ENCODE results near the gene USP9Y. TPM values are rescaled to one million over a fixed set of nuclear protein-coding genes. Genes with fewer than 3 reads are reported as not detected.
"Not testable (repeated sequence)": the region's sequence is repeated elsewhere in the genome, so short reads cannot be mapped to it uniquely, and the experiment has no call there.

The USP9Y gene, protein sequence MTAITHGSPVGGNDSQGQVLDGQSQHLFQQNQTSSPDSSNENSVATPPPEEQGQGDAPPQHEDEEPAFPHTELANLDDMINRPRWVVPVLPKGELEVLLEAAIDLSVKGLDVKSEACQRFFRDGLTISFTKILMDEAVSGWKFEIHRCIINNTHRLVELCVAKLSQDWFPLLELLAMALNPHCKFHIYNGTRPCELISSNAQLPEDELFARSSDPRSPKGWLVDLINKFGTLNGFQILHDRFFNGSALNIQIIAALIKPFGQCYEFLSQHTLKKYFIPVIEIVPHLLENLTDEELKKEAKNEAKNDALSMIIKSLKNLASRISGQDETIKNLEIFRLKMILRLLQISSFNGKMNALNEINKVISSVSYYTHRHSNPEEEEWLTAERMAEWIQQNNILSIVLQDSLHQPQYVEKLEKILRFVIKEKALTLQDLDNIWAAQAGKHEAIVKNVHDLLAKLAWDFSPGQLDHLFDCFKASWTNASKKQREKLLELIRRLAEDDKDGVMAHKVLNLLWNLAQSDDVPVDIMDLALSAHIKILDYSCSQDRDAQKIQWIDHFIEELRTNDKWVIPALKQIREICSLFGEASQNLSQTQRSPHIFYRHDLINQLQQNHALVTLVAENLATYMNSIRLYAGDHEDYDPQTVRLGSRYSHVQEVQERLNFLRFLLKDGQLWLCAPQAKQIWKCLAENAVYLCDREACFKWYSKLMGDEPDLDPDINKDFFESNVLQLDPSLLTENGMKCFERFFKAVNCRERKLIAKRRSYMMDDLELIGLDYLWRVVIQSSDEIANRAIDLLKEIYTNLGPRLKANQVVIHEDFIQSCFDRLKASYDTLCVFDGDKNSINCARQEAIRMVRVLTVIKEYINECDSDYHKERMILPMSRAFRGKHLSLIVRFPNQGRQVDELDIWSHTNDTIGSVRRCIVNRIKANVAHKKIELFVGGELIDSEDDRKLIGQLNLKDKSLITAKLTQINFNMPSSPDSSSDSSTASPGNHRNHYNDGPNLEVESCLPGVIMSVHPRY (N-terminal part only)
- total RNA-seq = 10 to 100 TPM; 56.3 to 58.9 TPM
- polyA plus RNA-seq = not detected

DNA sequence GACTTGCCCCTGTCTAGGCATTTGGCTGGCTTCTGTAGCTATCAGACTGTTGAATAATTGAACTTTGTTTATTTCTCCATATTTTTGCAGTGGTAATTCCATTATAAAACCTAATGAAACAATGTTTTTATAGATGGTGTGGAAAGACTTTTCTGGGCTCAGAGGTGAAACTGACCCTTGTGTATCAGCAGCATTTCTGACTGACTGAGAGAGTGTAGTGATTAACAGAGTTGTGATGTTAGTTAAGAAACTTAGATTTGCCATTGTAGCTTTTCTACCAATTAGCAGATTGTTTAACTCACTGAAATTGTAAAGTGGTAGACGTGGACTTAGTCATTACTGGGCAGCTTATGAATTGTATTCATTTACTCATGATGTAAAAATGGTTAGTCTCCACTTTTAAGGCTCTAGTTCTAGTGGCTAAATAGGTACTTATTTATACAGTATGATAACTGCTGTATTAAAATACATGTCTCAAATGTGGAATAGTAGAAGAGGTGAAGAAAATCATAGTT is at the start of gene USP9Y:
USP9Y (plus strand) TSS at position 51 of the 515 bp plus-strand sequence. CDS start 8,217 bp downstream, outside the sequence.
- ChIA-PET CTCF (ENCODE audit: partially characterized antibody) (no interaction called here), POLR2A (ENCODE audit: partially characterized antibody) (no interaction called here)
- Mint-ChIP-seq H3K4me1 (peaks cover 0 to 18% (median 3%) of the 10 kb centered on the region in 4 donors), H3K36me3 (peaks cover 0 to 48% of the 10 kb centered on the region in 2 donors), H3K9me3 (peaks cover 0 to 3% (median 0%) of the 10 kb centered on the region in 8 donors), H3K27me3 (no peaks in the 10 kb centered on the region), H3K4me3 (no peak within 1 kb of the TSS), H3K27ac (peak within 1 kb of the TSS in 1 of 7 donors; percentile 65)
- Histone ChIP-seq H3K27ac (ENCODE audit: low read depth, low read length) (no peak within 1 kb of the TSS), H3K4me3 (ENCODE audit: low read length in 2 of 2) (no peak within 1 kb of the TSS), H3K4me1 (ENCODE audit: insufficient read depth, low read length) (no peaks in the 10 kb centered on the region), H3K36me3 (ENCODE audit: insufficient read depth, low read length) (no peaks in the 10 kb centered on the region), H3K27me3 (ENCODE audit: insufficient read depth, low read length) (no peaks in the 10 kb centered on the region), H3K9me3 (ENCODE audit: control insufficient read depth in 1 of 2, low read length in 2 of 2) (no peaks in the 10 kb centered on the region)
- intact Hi-C loops (cut with micrococcal nuclease) = no loop called here
- no peak for DNase-seq

DNA sequence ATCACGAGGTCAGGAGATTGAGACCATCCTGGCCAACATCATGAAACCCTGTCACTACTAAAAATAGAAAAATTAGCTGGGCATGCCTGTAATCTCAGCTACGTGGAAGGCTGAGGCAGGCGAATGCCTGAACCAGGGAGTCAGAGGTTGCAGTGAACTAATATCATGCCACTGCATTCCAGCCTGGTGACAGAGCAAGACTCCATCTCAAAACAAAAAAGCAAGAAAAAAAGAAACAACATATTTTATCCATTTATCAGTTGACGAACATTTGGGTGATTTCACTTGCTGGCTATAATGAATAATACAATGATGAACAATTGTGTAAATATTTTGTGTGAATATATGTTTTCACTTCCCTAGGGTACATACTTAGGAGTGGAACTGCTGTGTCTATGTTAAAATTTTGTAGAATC is 49.4 kb upstream of the USP9Y start:
- DNase-seq = no peak
- Histone ChIP-seq H3K27ac (ENCODE audit: low read depth, low read length) (no peak overlapping the region), H3K4me1 (ENCODE audit: insufficient read depth, low read length) (no peaks in the 10 kb centered on the region), H3K36me3 (ENCODE audit: insufficient read depth, low read length) (no peaks in the 10 kb centered on the region), H3K27me3 (ENCODE audit: insufficient read depth, low read length) (no peaks in the 10 kb centered on the region), H3K9me3 (ENCODE audit: control insufficient read depth in 1 of 2, low read length in 2 of 2) (no peaks in the 10 kb centered on the region), H3K4me3 (ENCODE audit: low read length in 2 of 2) (no peak overlapping the region)
- no peaks in the 10 kb centered on the region for H3K4me1 Mint-ChIP-seq
- no peak overlapping the region for H3K27ac Mint-ChIP-seq
- CTCF ChIA-PET (ENCODE audit: partially characterized antibody) = no interaction called here
- intact Hi-C loops (cut with micrococcal nuclease) = no loop called here
- no peaks in the 10 kb centered on the region for H3K27me3 Mint-ChIP-seq
- no peaks in the 10 kb centered on the region for H3K36me3 Mint-ChIP-seq
- H3K4me3 Mint-ChIP-seq = no peak overlapping the region
- POLR2A ChIA-PET (ENCODE audit: partially characterized antibody) = no interaction called here
- peaks cover 0 to 2% (median 0%) of the 10 kb centered on the region in 8 donors for H3K9me3 Mint-ChIP-seq

DNA sequence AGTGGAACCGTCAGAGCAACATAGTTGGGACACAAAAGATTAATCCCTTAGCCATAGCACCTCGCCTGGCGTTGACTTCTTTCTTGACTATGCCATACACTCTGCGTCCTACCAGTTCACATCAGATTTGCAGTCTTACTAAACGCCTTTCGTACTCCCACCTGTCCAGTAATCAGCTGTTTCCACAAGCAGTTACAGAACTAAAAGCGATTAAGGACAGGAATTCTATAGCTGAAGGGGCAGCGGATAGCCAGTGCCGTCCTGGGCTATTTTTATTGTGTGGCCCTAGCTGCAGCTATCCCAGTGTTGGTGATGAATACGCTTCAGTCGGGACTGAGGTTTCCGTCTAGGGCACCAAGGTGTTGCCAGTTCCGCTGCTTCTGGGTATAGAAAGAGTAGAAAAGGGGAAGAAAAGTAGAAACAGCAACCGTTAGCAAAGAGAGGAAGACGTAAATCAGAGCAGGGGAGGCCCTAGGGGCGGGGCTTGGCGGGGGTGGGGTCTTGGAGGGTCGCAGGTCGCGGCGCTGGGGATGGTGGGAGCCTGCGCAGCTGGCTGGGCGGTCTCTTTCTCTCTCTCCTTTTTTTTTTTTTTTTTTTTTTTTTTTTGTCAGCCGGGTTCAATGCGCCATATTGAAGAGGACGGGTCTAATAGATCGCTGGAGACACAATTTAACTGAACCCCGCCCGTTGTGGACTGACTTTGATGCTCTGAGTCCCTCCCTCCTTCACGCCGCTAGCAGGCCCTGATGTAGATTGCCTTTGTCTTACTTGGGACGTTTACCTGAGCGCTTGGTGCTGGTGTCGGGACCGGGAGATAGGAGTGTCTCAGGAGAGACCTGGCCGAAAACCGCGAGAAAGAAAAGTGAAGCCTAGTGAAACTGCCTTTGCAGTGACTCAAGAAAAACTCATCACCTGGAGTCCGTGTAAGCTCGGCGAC is 39.0 kb upstream of the USP9Y start:
- Histone ChIP-seq H3K36me3 (ENCODE audit: insufficient read depth, low read length) (no peaks in the 10 kb centered on the region), H3K27me3 (ENCODE audit: insufficient read depth, low read length) (no peaks in the 10 kb centered on the region), H3K27ac (ENCODE audit: low read depth, low read length) (peak overlapping the region; percentile 86), H3K9me3 (ENCODE audit: control insufficient read depth in 1 of 2, low read length in 2 of 2) (no peaks in the 10 kb centered on the region), H3K4me1 (ENCODE audit: insufficient read depth, low read length) (peaks cover 46% of the 10 kb centered on the region), H3K4me3 (ENCODE audit: low read length in 2 of 2) (peak overlapping the region; percentile 76 to 84)
- peak overlapping the region in 2 of 7 donors; percentile 96 to 99 for H3K27ac Mint-ChIP-seq
- peak overlapping the region in 2 of 8 donors; percentile 99 for H3K4me3 Mint-ChIP-seq
- H3K27me3 Mint-ChIP-seq = no peaks in the 10 kb centered on the region
- ChIA-PET CTCF (ENCODE audit: partially characterized antibody) (no interaction called here), POLR2A (ENCODE audit: partially characterized antibody) (interaction anchor here (0.6 to 2.9 kb wide), 6 partner anchors 10 to 1044 kb away, joined by 3 to 15 read pairs (median 3); no protein-coding TSS in a partner anchor)
- H3K4me1 Mint-ChIP-seq = peaks cover 0 to 30% (median 6%) of the 10 kb centered on the region in 4 donors
- peaks cover 0 to 23% of the 10 kb centered on the region in 2 donors for H3K36me3 Mint-ChIP-seq
- intact Hi-C loops (cut with micrococcal nuclease) = loop anchor here (1.0 to 10.0 kb wide), 5 partner anchors 35 to 1043 kb away; partner anchors contain the start of genes DDX3Y and TMSB4Y
- no peaks in the 10 kb centered on the region for H3K9me3 Mint-ChIP-seq
- DNase-seq = peak in 1 of 5 donors; percentile 87

DNA sequence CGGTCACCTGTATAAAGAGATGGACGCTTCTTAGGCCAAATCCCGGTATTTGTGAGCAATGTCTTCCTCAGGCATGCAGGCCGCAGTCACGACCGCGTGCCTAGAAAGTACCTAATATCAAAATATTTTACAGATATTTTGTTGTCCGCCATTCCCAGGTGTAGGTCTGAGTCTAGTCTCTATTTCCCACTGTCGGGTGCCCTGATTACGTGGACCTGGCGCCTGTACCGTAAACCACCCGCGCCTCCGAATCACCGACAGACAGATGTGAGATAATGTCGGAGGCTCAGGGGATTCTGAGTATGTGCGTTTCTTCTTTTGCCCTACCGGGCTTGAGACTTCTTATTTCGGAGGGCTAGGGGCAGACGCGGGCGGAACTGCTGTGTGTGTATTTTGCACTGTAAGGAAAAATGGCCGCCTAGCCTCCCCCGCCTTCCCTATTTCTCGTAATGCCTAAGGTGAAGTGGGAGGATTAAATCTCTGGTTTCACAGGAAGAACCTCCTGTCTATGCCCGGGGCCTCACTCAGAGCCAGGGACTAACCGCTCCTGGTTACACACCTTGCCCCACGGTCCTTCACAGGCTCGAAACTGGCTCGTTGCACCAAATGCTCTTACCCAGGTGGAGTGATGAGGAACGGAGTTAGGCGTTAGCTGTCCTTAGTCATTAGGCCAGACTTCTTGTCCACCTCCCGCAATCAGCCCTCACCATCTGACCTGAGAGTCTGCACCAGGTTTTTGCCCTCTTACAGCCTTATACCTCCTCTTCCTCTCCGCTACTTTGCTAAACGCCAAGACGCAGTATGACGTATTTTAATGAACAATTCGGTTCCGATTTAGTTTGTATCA is 38.1 kb upstream of the USP9Y start:
- peak in 1 of 5 donors; percentile 65 for DNase-seq
- Histone ChIP-seq H3K27me3 (ENCODE audit: insufficient read depth, low read length) (no peaks in the 10 kb centered on the region), H3K4me1 (ENCODE audit: insufficient read depth, low read length) (peaks cover 46% of the 10 kb centered on the region), H3K4me3 (ENCODE audit: low read length in 2 of 2) (peak overlapping the region; percentile 73 to 84), H3K27ac (ENCODE audit: low read depth, low read length) (peak overlapping the region; percentile 86), H3K9me3 (ENCODE audit: control insufficient read depth in 1 of 2, low read length in 2 of 2) (no peaks in the 10 kb centered on the region), H3K36me3 (ENCODE audit: insufficient read depth, low read length) (no peaks in the 10 kb centered on the region)
- intact Hi-C loops (cut with micrococcal nuclease) = loop anchor here (1.0 to 10.0 kb wide), 5 partner anchors 34 to 1042 kb away; partner anchors contain the start of genes DDX3Y and TMSB4Y
- peaks cover 0 to 27% of the 10 kb centered on the region in 2 donors for H3K36me3 Mint-ChIP-seq
- POLR2A ChIA-PET (ENCODE audit: partially characterized antibody) = interaction anchor here (1.3 to 2.9 kb wide), 3 partner anchors 9 to 69 kb away, joined by 3 to 15 read pairs (median 10); no protein-coding TSS in a partner anchor
- H3K4me3 Mint-ChIP-seq = peak overlapping the region in 2 of 8 donors; percentile 99
- H3K4me1 Mint-ChIP-seq = peaks cover 0 to 31% (median 7%) of the 10 kb centered on the region in 4 donors
- H3K9me3 Mint-ChIP-seq = no peaks in the 10 kb centered on the region
- peak overlapping the region in 2 of 7 donors; percentile 96 to 99 for H3K27ac Mint-ChIP-seq
- no peaks in the 10 kb centered on the region for H3K27me3 Mint-ChIP-seq
- CTCF ChIA-PET (ENCODE audit: partially characterized antibody) = no interaction called here

DNA sequence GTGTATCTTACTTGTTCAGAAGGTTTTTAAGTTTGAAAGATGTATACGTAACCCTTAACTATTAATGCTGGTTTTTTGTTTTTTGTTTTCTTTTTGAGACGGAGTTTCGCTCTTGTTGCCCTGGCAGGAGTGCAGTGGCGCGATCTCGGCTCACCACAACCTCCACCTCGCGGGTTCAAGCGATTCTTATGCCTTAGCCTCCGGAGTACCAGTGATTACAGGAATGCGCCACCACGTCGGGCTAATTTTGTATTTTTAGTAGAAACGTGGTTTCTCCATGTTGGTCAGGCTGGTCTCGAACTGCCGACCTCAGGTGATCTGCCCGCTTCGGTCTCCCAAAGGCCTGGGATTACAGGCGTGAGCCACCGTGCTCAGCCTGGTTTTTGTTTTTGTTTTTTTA is 37.2 kb upstream of the USP9Y start:
- peaks cover 0 to 32% of the 10 kb centered on the region in 2 donors for H3K36me3 Mint-ChIP-seq

More for the DNA sequence above, 37.2 kb upstream of the USP9Y start:
- H3K9me3 ChIP-seq (ENCODE audit: control insufficient read depth in 1 of 2, low read length in 2 of 2); H3K36me3 ChIP-seq (ENCODE audit: insufficient read depth, low read length); H3K9me3 Mint-ChIP-seq; H3K27me3 ChIP-seq (ENCODE audit: insufficient read depth, low read length); H3K27me3 Mint-ChIP-seq; DNase-seq; CTCF ChIA-PET (ENCODE audit: partially characterized antibody): not testable (repeated sequence)
- Histone ChIP-seq H3K27ac (ENCODE audit: low read depth, low read length) (peak overlapping the region; percentile 86), H3K4me1 (ENCODE audit: insufficient read depth, low read length) (peaks cover 53% of the 10 kb centered on the region), H3K4me3 (ENCODE audit: low read length in 2 of 2) (peak overlapping the region in 1 of 2 donors; percentile 84)
- Mint-ChIP-seq H3K27ac (peak overlapping the region in 2 of 7 donors; percentile 96 to 99), H3K4me3 (peak overlapping the region in 2 of 8 donors; percentile 99), H3K4me1 (peaks cover 0 to 39% (median 7%) of the 10 kb centered on the region in 4 donors)
- POLR2A ChIA-PET (ENCODE audit: partially characterized antibody) = interaction anchor here (2.9 kb wide), 1 partner anchor 65 kb away, joined by 15 read pairs; no protein-coding TSS in a partner anchor
- intact Hi-C loops (cut with micrococcal nuclease) = loop anchor here (2.0 to 10.0 kb wide), 4 partner anchors 33 to 1041 kb away; partner anchors contain the start of gene TMSB4Y

Measured in CD4-positive, alpha-beta memory T cell (primary cell).